AG04450 (cell line): ENCODE measurements around the gene ABLIM2. TPM values are rescaled to one million over a fixed set of nuclear protein-coding genes. Genes with fewer than 3 reads are reported as not detected.

Source experiments
- CTCF ChIA-PET: fragments of 300-600, 350-600 bp; formaldehyde crosslinking; extraction: SDS; loops from one replicate; lab custom pipeline; 2022; ENCODE audit warnings: antibody characterized with exemption, inconsistent platforms; lab: Charles Lee
- POLR2A ChIA-PET: fragments of 350-600 bp; formaldehyde crosslinking; extraction: SDS; loops from one replicate; lab custom pipeline; 2021; ENCODE audit warnings: antibody characterized with exemption, inconsistent platforms; lab: Yijun Ruan, JAX
- DNase-seq: peaks from one replicate; pipeline ENCODE4 v3.0.0-alpha.2; 2011; ENCODE audit warnings: low read depth, low spot score
- H3K27ac ChIP-seq: one replicate; pipeline ENCODE4 v1.5.1; 2012; ENCODE audit warnings: low read depth, low read length, control low read depth
- H3K27me3 ChIP-seq: one replicate; pipeline ENCODE4 v1.6.0; 2012; ENCODE audit warnings: low read length; ENCODE audit not compliant: control insufficient read depth, insufficient read depth
- H3K4me3 ChIP-seq: 2 replicates; pipeline ENCODE4 v1.5.1; 2011; ENCODE audit warnings: mild to moderate bottlenecking, low read depth, low read length, control low read depth
- H3K9me3 ChIP-seq: 2 replicates; pipeline ENCODE4 v1.5.1; 2012; ENCODE audit warnings: low read length; ENCODE audit not compliant: control insufficient read depth, insufficient read depth
- CTCF ChIP-seq: IDR thresholded peaks from 2 replicates; pipeline ENCODE4 v1.5.1; 2011; ENCODE audit warnings: low read depth, low read length, control low read depth, inconsistent platforms
- polyA plus RNA-seq: library from polyadenylated mRNA; depleted of rRNA; stranded (reverse); fragments of >200 nt; gene quantifications from 2 replicates; pipeline ENCODE4 v1.2.3, GENCODE V29; 2011

Gene ABLIM2
- polyA plus RNA-seq, 1 experiment = not detected

GRCh38 chr4:8038719-8039251 is 119.8 kb downstream of the ABLIM2 start:
- POLR2A ChIA-PET = no interaction called here
- TF ChIP-seq CTCF = no peak
- Histone ChIP-seq H3K4me3 (no peak overlapping the region), H3K27me3 (peaks cover 20% of the 10 kb centered on the region), H3K27ac (no peak overlapping the region), H3K9me3 (no peaks in the 10 kb centered on the region; the same call in 1 of the 2 replicates)
- CTCF ChIA-PET = no interaction called here
- DNase-seq = no peak

GRCh38 chr4:8038083-8038482 is 120.5 kb downstream of the ABLIM2 start:
- H3K27ac ChIP-seq = no peak overlapping the region
- H3K9me3 ChIP-seq = no peaks in the 10 kb centered on the region; the same call in 1 of the 2 replicates
- H3K27me3 ChIP-seq = peaks cover 17% of the 10 kb centered on the region
- H3K4me3 ChIP-seq = no peak overlapping the region
- no peak for TF ChIP-seq CTCF
- DNase-seq = no peak
- CTCF ChIA-PET = no interaction called here
- POLR2A ChIA-PET = no interaction called here

- no peak for TF ChIP-seq CTCF
- Histone ChIP-seq H3K27me3 (peaks cover 14% of the 10 kb centered on the region), H3K27ac (no peak overlapping the region), H3K9me3 (no peaks in the 10 kb centered on the region; the same call in 1 of the 2 replicates), H3K4me3 (no peak overlapping the region)
- POLR2A ChIA-PET = no interaction called here
- CTCF ChIA-PET = no interaction called here
- no peak for DNase-seq
Measured at GRCh38 chr4:8037150-8037769, 121.4 kb downstream of the ABLIM2 start.

GRCh38 chr4:8035371-8035780 is 123.2 kb downstream of the ABLIM2 start:
- no peak overlapping the region for H3K27ac ChIP-seq
- DNase-seq = no peak
- H3K4me3 ChIP-seq = no peak overlapping the region
- peaks cover 14% of the 10 kb centered on the region for H3K27me3 ChIP-seq
- no peaks in the 10 kb centered on the region; the same call in 1 of the 2 replicates for H3K9me3 ChIP-seq
- POLR2A ChIA-PET = no interaction called here
- TF ChIP-seq CTCF = no peak
- CTCF ChIA-PET = no interaction called here

GRCh38 chr4:8033829-8034528 is 124.6 kb downstream of the ABLIM2 start:
- Histone ChIP-seq H3K9me3 (no peaks in the 10 kb centered on the region; the same call in 1 of the 2 replicates), H3K27me3 (peaks cover 8% of the 10 kb centered on the region), H3K27ac (no peak overlapping the region), H3K4me3 (no peak overlapping the region)
- ChIA-PET POLR2A (no interaction called here), CTCF (no interaction called here)
- no peak for TF ChIP-seq CTCF
- no peak for DNase-seq
